PFSK-1 (cell line): ENCODE data around the gene KPNA3.

Experiments
- POLR2AphosphoS5 ChIP-seq: IDR thresholded peaks from 2 replicates; pipeline ENCODE4 v1.6.1; 2012; ENCODE audit warnings: low read depth, mild to moderate bottlenecking, control low read depth, low read length, moderate library complexity
- SIN3A ChIP-seq: IDR thresholded peaks from 2 replicates; pipeline ENCODE4 v1.6.1; 2012; ENCODE audit warnings: mild to moderate bottlenecking, low read length, moderate library complexity, borderline replicate concordance; ENCODE audit not compliant: insufficient read depth

- no peak for TF ChIP-seq POLR2AphosphoS5
- TF ChIP-seq SIN3A: no peak
Measured at GRCh38 chr13:49714757-49715156, 77.7 kb downstream of the KPNA3 start.
